GM10248 (cell line): ENCODE results near the gene HPSE2.
"Not testable (repeated sequence)": the region's sequence is repeated elsewhere in the genome, so short reads cannot be mapped to it uniquely, and the experiment has no call there.

ENCODE experiments used
- CTCF ChIA-PET: fragments of 300-600 bp; sonication (Branson Sonifier 250); formaldehyde crosslinking; extraction: SDS; loops from one replicate; lab custom pipeline; 2021; ENCODE audit warnings: antibody characterized with exemption; lab: Yijun Ruan, JAX
- POLR2A ChIA-PET: fragments of 350-650 bp; sonication (Branson Sonifier 250); formaldehyde crosslinking; extraction: SDS; loops from one replicate; lab custom pipeline; 2020; ENCODE audit warnings: antibody characterized with exemption; lab: Yijun Ruan, JAX
- DNase-seq: peaks from one replicate; pipeline ENCODE4 v3.0.0; 2012; ENCODE audit errors: extremely low spot score
- TF ChIP-seq, protein P1 (sequence below): IDR thresholded peaks from 2 replicates; pipeline ENCODE4 v1.5.1; 2012; ENCODE audit warnings: mild to moderate bottlenecking, low read depth; ENCODE audit errors: extremely low read depth, missing control alignments, control extremely low read depth

HPSE2 gene

DNA sequence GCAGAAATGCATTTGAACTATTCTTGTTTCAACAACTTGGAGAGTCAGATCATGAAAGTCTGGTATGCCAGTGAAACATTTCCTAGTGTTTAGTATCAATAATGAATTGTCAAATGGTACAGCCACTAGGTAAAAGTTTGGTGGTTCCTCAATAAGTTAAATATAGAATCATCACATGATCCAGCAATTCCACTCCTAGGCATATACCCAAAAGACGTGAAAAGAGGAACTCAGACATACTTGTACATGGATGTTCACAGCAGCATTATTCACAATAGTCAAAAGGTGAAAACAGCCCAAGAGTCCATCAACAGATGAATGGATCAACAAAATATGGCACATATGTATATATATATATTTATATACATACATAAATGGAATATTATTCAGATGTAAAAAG, 721.9 kb downstream of the HPSE2 start:
- TF ChIP-seq, protein P1, sequence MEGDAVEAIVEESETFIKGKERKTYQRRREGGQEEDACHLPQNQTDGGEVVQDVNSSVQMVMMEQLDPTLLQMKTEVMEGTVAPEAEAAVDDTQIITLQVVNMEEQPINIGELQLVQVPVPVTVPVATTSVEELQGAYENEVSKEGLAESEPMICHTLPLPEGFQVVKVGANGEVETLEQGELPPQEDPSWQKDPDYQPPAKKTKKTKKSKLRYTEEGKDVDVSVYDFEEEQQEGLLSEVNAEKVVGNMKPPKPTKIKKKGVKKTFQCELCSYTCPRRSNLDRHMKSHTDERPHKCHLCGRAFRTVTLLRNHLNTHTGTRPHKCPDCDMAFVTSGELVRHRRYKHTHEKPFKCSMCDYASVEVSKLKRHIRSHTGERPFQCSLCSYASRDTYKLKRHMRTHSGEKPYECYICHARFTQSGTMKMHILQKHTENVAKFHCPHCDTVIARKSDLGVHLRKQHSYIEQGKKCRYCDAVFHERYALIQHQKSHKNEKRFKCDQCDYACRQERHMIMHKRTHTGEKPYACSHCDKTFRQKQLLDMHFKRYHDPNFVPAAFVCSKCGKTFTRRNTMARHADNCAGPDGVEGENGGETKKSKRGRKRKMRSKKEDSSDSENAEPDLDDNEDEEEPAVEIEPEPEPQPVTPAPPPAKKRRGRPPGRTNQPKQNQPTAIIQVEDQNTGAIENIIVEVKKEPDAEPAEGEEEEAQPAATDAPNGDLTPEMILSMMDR = no peak
- POLR2A ChIA-PET = no interaction called here
- no peak for DNase-seq
- CTCF ChIA-PET = interaction anchor here (1.5 kb wide), 1 partner anchor 18 kb away, joined by 3 read pairs; no protein-coding TSS in a partner anchor

DNA sequence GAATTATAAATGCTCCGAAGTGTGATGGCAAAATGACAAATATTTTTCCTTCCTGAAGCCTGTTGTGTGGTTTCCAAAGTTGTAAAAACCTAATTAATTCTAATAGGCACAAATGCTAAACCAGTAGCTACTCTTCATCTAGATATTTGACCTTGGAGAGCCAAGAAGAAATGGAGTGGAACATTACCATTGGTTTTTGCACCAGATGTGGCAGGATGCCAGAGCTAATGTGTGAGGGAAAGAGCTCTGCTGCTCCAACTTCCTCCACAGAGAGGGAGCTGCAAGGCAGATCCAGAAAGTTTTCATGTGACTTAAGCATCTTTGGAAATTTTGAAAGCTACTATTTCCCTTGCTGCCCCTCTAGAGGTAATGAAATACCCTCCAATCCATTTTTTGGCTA, 723.8 kb downstream of the HPSE2 start:
- TF ChIP-seq, protein P1 = no peak
- ChIA-PET CTCF (no interaction called here), POLR2A (no interaction called here)
- DNase-seq = no peak

DNA sequence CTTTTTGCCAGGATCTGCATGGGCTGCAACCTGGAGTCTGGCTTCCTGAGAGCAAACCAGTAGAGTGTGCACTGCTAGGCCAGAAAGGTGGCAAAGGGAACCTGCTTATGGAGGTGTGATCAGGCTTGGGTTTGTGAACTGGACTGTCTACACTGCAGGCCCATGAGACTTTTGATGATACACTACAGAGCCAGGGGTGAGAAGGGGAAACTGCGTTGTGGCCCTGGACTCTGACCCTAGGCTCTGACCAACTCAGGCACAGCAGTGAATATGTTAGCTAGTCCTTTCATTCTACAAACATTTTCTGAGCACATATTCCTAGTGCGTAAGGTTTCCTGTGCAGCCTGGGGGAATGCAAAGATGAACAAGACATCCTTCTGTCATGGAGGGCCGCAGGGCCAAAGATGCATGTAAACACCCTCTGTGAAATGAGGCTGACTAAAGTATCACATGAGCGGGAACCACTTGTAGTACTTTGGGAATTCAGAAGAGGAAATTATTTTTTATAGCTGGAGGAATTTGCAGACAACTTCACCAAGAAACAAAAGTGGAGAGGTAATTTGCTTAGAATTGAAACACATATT, 725.1 kb downstream of the HPSE2 start:
- ChIA-PET POLR2A (no interaction called here), CTCF (interaction anchor here (0.7 kb wide), 1 partner anchor 8 kb away, joined by 3 read pairs; no protein-coding TSS in a partner anchor)
- DNase-seq = no peak
- TF ChIP-seq, protein P1 = no peak

DNA sequence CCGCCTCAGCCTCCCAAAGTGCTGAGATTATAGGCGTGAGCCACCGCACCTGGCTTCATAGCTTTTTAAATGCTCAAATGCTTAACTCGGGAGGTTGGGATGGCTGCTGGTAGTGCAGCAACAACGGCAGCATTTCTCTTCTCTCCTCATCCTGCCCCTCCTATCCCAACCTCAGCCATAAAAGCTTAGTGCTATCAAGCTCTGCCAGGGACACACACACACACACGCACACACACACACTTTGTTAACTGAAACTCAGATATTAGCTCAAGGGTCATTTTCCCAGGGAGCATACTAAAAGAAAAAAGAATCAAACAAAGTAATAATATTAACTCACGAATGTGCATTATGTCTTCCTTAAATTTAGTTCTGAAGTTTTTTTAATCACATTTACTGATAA, 725.9 kb downstream of the HPSE2 start:
- POLR2A ChIA-PET = no interaction called here
- TF ChIP-seq, protein P1 = no peak
- DNase-seq = no peak
- CTCF ChIA-PET = interaction anchor here (0.8 kb wide), 1 partner anchor 32 kb away, joined by 3 read pairs; no protein-coding TSS in a partner anchor

DNA sequence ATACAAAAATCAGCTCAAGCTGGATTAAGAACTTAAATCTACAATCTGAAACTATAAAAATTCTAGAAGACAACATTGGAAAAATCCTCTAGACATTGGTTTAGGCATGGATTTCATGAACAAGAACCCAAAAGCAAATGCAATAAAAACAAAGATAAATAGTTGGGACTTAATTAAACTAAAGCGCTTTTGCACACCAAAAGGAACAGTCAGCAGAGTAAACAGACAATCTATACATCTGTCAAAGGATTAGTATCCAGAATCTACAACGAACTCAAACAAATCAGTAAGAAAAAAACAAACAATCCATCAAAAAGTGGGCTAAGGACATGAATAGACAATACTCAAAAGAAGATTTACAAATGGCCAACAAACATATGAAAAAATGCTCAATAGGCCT, 733.1 kb downstream of the HPSE2 start:
- DNase-seq, CTCF ChIA-PET, POLR2A ChIA-PET: not testable (repeated sequence)

DNA sequence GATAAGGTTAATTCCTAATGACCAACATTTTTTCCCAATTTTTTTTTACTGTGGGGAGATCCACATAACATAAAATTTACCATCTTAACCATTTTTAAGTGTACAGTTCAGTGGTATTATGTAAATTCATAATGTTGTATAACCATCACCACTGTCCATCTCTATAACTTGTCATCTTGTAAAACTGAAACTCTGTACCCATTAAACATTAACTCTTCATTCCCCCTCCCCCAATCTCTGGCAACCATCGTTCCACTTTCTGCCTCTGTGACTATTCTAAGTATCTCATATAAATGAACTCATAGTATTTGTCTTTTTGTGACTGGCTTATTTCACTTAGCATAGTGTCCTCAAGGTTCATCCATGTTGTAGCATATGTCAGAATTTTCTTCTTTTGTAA, 742.9 kb downstream of the HPSE2 start:
- CTCF ChIA-PET = no interaction called here
- POLR2A ChIA-PET = no interaction called here
- DNase-seq = no peak
- TF ChIP-seq, protein P1 = no peak
